Measurements from ENCODE around the gene RNF4. TPM values are rescaled to one million over a fixed set of nuclear protein-coding genes. Genes with fewer than 3 reads are reported as not detected.

Gene RNF4
- total RNA-seq, 1 donor from 2014 or later, result 26.0 TPM

GRCh38 chr4:2516635-2517034 lies 47.7 kb downstream of the RNF4 start:
- H3K4me1 ChIP-seq, result peaks cover 30% of the 10 kb centered on the region
- no peak overlapping the region for H3K4me3 ChIP-seq
- no peaks in the 10 kb centered on the region for H3K27me3 ChIP-seq (ENCODE audit: low read depth)
- TF ChIP-seq, protein P1, sequence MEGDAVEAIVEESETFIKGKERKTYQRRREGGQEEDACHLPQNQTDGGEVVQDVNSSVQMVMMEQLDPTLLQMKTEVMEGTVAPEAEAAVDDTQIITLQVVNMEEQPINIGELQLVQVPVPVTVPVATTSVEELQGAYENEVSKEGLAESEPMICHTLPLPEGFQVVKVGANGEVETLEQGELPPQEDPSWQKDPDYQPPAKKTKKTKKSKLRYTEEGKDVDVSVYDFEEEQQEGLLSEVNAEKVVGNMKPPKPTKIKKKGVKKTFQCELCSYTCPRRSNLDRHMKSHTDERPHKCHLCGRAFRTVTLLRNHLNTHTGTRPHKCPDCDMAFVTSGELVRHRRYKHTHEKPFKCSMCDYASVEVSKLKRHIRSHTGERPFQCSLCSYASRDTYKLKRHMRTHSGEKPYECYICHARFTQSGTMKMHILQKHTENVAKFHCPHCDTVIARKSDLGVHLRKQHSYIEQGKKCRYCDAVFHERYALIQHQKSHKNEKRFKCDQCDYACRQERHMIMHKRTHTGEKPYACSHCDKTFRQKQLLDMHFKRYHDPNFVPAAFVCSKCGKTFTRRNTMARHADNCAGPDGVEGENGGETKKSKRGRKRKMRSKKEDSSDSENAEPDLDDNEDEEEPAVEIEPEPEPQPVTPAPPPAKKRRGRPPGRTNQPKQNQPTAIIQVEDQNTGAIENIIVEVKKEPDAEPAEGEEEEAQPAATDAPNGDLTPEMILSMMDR (IDR thresholded peaks at IDR 0.05; ENCODE audit: borderline replicate concordance), result no peak
- DNase-seq, result no peak
- peak overlapping the region; percentile 83 for H3K27ac ChIP-seq (replicated peaks)
- intact Hi-C loops (cut with micrococcal nuclease), result no loop called here
- H3K36me3 ChIP-seq, result peaks cover 36% of the 10 kb centered on the region
- no peaks in the 10 kb centered on the region for H3K9me3 ChIP-seq (replicated peaks)

- intact Hi-C loops (cut with micrococcal nuclease), result no loop called here
- H3K36me3 ChIP-seq, result no peaks in the 10 kb centered on the region
- no peak for DNase-seq
- H3K4me3 ChIP-seq, result no peak overlapping the region
- no peaks in the 10 kb centered on the region for H3K4me1 ChIP-seq
- TF ChIP-seq, protein P1 (IDR thresholded peaks at IDR 0.05; ENCODE audit: borderline replicate concordance), result no peak
- no peaks in the 10 kb centered on the region for H3K9me3 ChIP-seq (replicated peaks)
- H3K27me3 ChIP-seq (ENCODE audit: low read depth), result no peaks in the 10 kb centered on the region
- no peak overlapping the region for H3K27ac ChIP-seq (replicated peaks)
Observed at GRCh38 chr4:2526559-2526958, 57.7 kb downstream of the RNF4 start.

GRCh38 chr4:2534904-2535375 lies 66.0 kb downstream of the RNF4 start:
- peak overlapping the region; percentile 99 for H3K4me3 ChIP-seq
- peak overlapping the region; percentile 99 for H3K27ac ChIP-seq (replicated peaks)
- TF ChIP-seq, protein P1 (IDR thresholded peaks at IDR 0.05; ENCODE audit: borderline replicate concordance), result no peak
- no peaks in the 10 kb centered on the region for H3K36me3 ChIP-seq
- H3K4me1 ChIP-seq, result peaks cover 42% of the 10 kb centered on the region
- no peaks in the 10 kb centered on the region for H3K9me3 ChIP-seq (replicated peaks)
- DNase-seq, result no peak
- H3K27me3 ChIP-seq (ENCODE audit: low read depth), result no peaks in the 10 kb centered on the region
- intact Hi-C loops (cut with micrococcal nuclease), result no loop called here

GRCh38 chr4:2535376-2536192 lies 66.7 kb downstream of the RNF4 start:
- Histone ChIP-seq H3K9me3 (replicated peaks) (no peaks in the 10 kb centered on the region), H3K27ac (replicated peaks) (peak overlapping the region; percentile 99), H3K36me3 (no peaks in the 10 kb centered on the region), H3K27me3 (ENCODE audit: low read depth) (no peaks in the 10 kb centered on the region), H3K4me3 (peak overlapping the region; percentile 99), H3K4me1 (peaks cover 42% of the 10 kb centered on the region)
- peak; percentile 50 for DNase-seq
- TF ChIP-seq, protein P1 (IDR thresholded peaks at IDR 0.05; ENCODE audit: borderline replicate concordance), result peak; percentile 28
- intact Hi-C loops (cut with micrococcal nuclease), result no loop called here

GRCh38 chr4:2536193-2537010 lies 67.5 kb downstream of the RNF4 start, which contains the start of gene FAM193A:
TSS of gene FAM193A (plus strand) at chr4:2536647. CDS start at chr4:2536916, 269 bp downstream.
- Histone ChIP-seq H3K36me3 (no peaks in the 10 kb centered on the region), H3K4me3 (peak within 1 kb of the TSS; percentile 99), H3K9me3 (replicated peaks) (no peaks in the 10 kb centered on the region), H3K4me1 (peaks cover 42% of the 10 kb centered on the region), H3K27me3 (ENCODE audit: low read depth) (no peaks in the 10 kb centered on the region), H3K27ac (replicated peaks) (peak within 1 kb of the TSS; percentile 99)
- TF ChIP-seq, protein P1 (IDR thresholded peaks at IDR 0.05; ENCODE audit: borderline replicate concordance), result no peak
- intact Hi-C loops (cut with micrococcal nuclease), result no loop called here
- peak; percentile 99 for DNase-seq
